Heart left ventricle (tissue), 16 donors: ENCODE data around the gene BRICD5. TPM values are rescaled to one million over a fixed set of nuclear protein-coding genes. Genes with fewer than 3 reads are reported as not detected.

Source experiments
- ATAC-seq, 4 donors: fragments of 200-7000 bp; cut with Tn5 transposase; one replicate each; pipeline ENCODE4 v1.9.1; 2020 to 2022; ENCODE audit warnings: moderate library complexity in 4 of 4, mild to moderate bottlenecking in 3 of 4, moderate number of reproducible peaks in 1 of 4
- DNase-seq, 5 donors: peaks; one replicate each; pipeline ENCODE4 v3.0.0-alpha.2; 2020
- H3K27ac ChIP-seq, 12 donors: fragments of 200-600 bp; sonication (generic) in 4 of 12; one replicate each; pipeline versions ENCODE4 v1.5.0 to v1.8.0; 2016 to 2022; ENCODE audit warnings: mild to moderate bottlenecking in 2 of 12
- H3K27me3 ChIP-seq, 9 donors: fragments of 200-600 bp; sonication (generic) in 2 of 9; one replicate each; pipeline versions ENCODE4 v1.5.1 to v1.8.0; 2016 to 2022; ENCODE audit warnings: mild to moderate bottlenecking in 3 of 9
- H3K36me3 ChIP-seq, 9 donors: fragments of 200-600 bp; sonication (generic) in 2 of 9; one replicate each; pipeline versions ENCODE4 v1.5.0 to v1.8.0; 2018 to 2022; ENCODE audit warnings: mild to moderate bottlenecking in 2 of 9
- H3K4me1 ChIP-seq, 12 donors: fragments of 200-600 bp; sonication (generic) in 4 of 12; one replicate each; pipeline versions ENCODE4 v1.5.0 to v1.8.0; 2016 to 2022; ENCODE audit warnings: mild to moderate bottlenecking in 3 of 12
- H3K4me3 ChIP-seq, 12 donors: fragments of 200-600 bp; sonication (generic) in 4 of 12; one replicate each; pipeline versions ENCODE4 v1.5.0 to v1.8.0; 2017 to 2022; ENCODE audit warnings: mild to moderate bottlenecking in 9 of 12, moderate library complexity in 4 of 12
- H3K9me3 ChIP-seq, 12 donors: fragments of 200-600 bp; sonication (generic) in 4 of 12; one replicate each; pipeline versions ENCODE4 v1.5.0 to v1.8.0; 2016 to 2022; ENCODE audit warnings: mild to moderate bottlenecking in 1 of 12
- CTCF ChIP-seq, 12 donors: fragments of 200-600 bp; sonication (generic) in 4 of 12; IDR thresholded peaks; one replicate each; pipeline versions ENCODE4 v1.5.0 to v1.8.0; 2018 to 2022; ENCODE audit warnings: antibody characterized with exemption in 12 of 12, mild to moderate bottlenecking in 5 of 12
- POLR2A ChIP-seq, 2 donors: fragments of 450-650 bp; IDR thresholded peaks; one replicate each; pipeline ENCODE4 v1.6.1; 2017; ENCODE audit warnings: antibody characterized with exemption in 2 of 2, mild to moderate bottlenecking in 2 of 2, moderate library complexity in 2 of 2
- WGBS, 4 donors: extraction: QIAGEN DNeasy Blood & Tissue Kit in 2 of 4; methylation state at CpG; one replicate each; pipeline versions ENCODE4 v1.1.5 to v1.1.7; 2013 to 2018; 5-methylcytosine and 5-hydroxymethylcytosine counted together
- intact Hi-C, 10 donors: fragments of 100-400 bp; cut with DNase I; formaldehyde crosslinking; loops; one replicate each; pipeline versions ENCODE4 v1.11.1 to v1.14.2; 2022
- polyA plus RNA-seq, 2 donors: library from polyadenylated mRNA; stranded (reverse); fragments of 200-250 nt; gene quantifications; one replicate each; pipeline ENCODE4 v1.2.3, GENCODE V29; 2013
- total RNA-seq, 9 donors: library from RNA; depleted of rRNA in 2 of 9; stranded (reverse); fragments of >200 nt in 2 of 9; fragmentation: NEBNext Ultra II Directional in 3 of 9; extraction: Animal tissue kit (Norgen Biotek cat#: 25700) in 3 of 9; gene quantifications; one replicate each; pipeline versions ENCODE4 v1.1.0 to v1.2.4, GENCODE V29; 2016 to 2023
- donor health status: ischemic (EF 13 %, LVEDD 7.1; RV severe dilation, severe dysfunction).
- donor health status: healthy with polysubstance abuse.
- donor health status: DM: no; HTN: yes; CAD: no.
- donor health status: DM: no; HTN: no; CAD: no.
- donor health status: ischemic (EF 25% LVEDD 6.9; RV normal size, moderate dysfunction).
- donor health status: ischemic (EF 25% LVEDD 5.7; RV mildly dilated, moderate dysfunction).
- donor health status: healthy.
- donor health status: DM: yes; HTN: yes; CAD: no.
- donor health status: ischemic (EF 35%, LVEDD 5.7; RV mildly dilated, moderate dysfunction).
- donor health status: nonischemic (EF 11% LVEDD 7.7; RV severe dilation, severe dysfunction).
- donor health status: DM: yes; HTN: yes; CAD: no.
- donor health status: PGD.
- donor health status: ischemic (EF 29% LVEDD 5.4; RV normal size, mild dysfunction).
- donor health status: nonischemic (EF 23%, LVEDD 6.1; RV moderate dilation, normal function).

Gene BRICD5
- total and polyA plus RNA-seq, 11 donors, result 1.7 to 11.7 (median 5.5) TPM

- intact Hi-C loops, result loop anchor here in 1 of 10 donors (10.0 kb wide), 1 partner anchor 57 kb away; the partner anchor contains the start of gene TRAF7
- Histone ChIP-seq H3K4me1 (peaks cover 14 to 58% (median 29%) of the 10 kb centered on the region in 12 donors), H3K9me3 (no peaks in the 10 kb centered on the region), H3K36me3 (peaks cover 0 to 41% (median 32%) of the 10 kb centered on the region in 9 donors), H3K27me3 (no peaks in the 10 kb centered on the region), H3K4me3 (peak overlapping the region in 5 of 12 donors; percentile 64 to 97 (median 87)), H3K27ac (peak overlapping the region in 11 of 12 donors; percentile 69 to 94 (median 88))
- ATAC-seq, result peak in 2 of 4 donors; percentile 4 to 6
- TF ChIP-seq CTCF (IDR thresholded peaks at IDR 0.05) (no peak), POLR2A (IDR thresholded peaks at IDR 0.05) (no peak)
- DNase-seq, result no peak
- WGBS, 4 donors, result 40 to 67% (median 64%) methylated on average over 5 to 11 of the region's 11 CpGs
Measured at GRCh38 chr16:2211923-2212347, 1.3 kb upstream of the BRICD5 start.

- no peak for DNase-seq
- intact Hi-C loops, result loop anchor here in 1 of 10 donors (10.0 kb wide), 1 partner anchor 55 kb away; the partner anchor contains the start of gene TRAF7
Measured at GRCh38 chr16:2210009-2210332, 692 bp downstream of the BRICD5 start.

GRCh38 chr16:2209258-2210008, 1.2 kb downstream of the BRICD5 start:
- no peak overlapping the region for H3K4me3 ChIP-seq
- H3K27me3 ChIP-seq, result no peaks in the 10 kb centered on the region
- DNase-seq (no peak), ATAC-seq (no peak)
- peaks cover 0 to 46% (median 32%) of the 10 kb centered on the region in 9 donors for H3K36me3 ChIP-seq
- H3K4me1 ChIP-seq, result peaks cover 17 to 68% (median 41%) of the 10 kb centered on the region in 12 donors
- intact Hi-C loops, result loop anchor here in 3 of 10 donors (5.0 to 10.0 kb wide), 3 partner anchors 43 to 55 kb away; partner anchors contain the start of genes TRAF7 (in 2 of the 3) and ECI1 (in 1 of the 3)
- TF ChIP-seq POLR2A (IDR thresholded peaks at IDR 0.05), result no peak
- H3K27ac ChIP-seq, result no peak overlapping the region
- 89 to 92% (median 89%) methylated on average over 9 to 29 of the region's 29 CpGs for WGBS, 4 donors
- no peaks in the 10 kb centered on the region for H3K9me3 ChIP-seq

More at GRCh38 chr16:2210009-2210332, 692 bp downstream of the BRICD5 start:
- no peak for ATAC-seq
- Histone ChIP-seq H3K9me3 (no peaks in the 10 kb centered on the region), H3K27ac (peak overlapping the region in 1 of 12 donors; percentile 91), H3K36me3 (peaks cover 0 to 46% (median 32%) of the 10 kb centered on the region in 9 donors), H3K27me3 (no peaks in the 10 kb centered on the region), H3K4me1 (peaks cover 14 to 63% (median 37%) of the 10 kb centered on the region in 12 donors), H3K4me3 (no peak overlapping the region)
- WGBS, 4 donors, result 88 to 94% (median 92%) methylated on average over 6 to 17 of the region's 17 CpGs
- no peak for TF ChIP-seq CTCF (IDR thresholded peaks at IDR 0.05)
- no peak for TF ChIP-seq POLR2A (IDR thresholded peaks at IDR 0.05)

GRCh38 chr16:2208772-2209171, 1.9 kb downstream of the BRICD5 start:
- 79 to 94% (median 89%) methylated on average over 6 to 9 of the region's 9 CpGs for WGBS, 4 donors
- no peak overlapping the region for H3K27ac ChIP-seq
- intact Hi-C loops, result loop anchor here in 2 of 10 donors (5.0 kb wide), 2 partner anchors 44 to 51 kb away; partner anchors contain the start of genes ECI1 (in 1 of the 2) and TRAF7 (in 1 of the 2)

More at GRCh38 chr16:2208772-2209171, 1.9 kb downstream of the BRICD5 start:
- H3K4me3 ChIP-seq, result no peak overlapping the region
- no peaks in the 10 kb centered on the region for H3K9me3 ChIP-seq
- DNase-seq (no peak), ATAC-seq (no peak)
- H3K27me3 ChIP-seq, result no peaks in the 10 kb centered on the region
- H3K36me3 ChIP-seq, result peaks cover 0 to 46% (median 32%) of the 10 kb centered on the region in 9 donors
- H3K4me1 ChIP-seq, result peaks cover 17 to 61% (median 38%) of the 10 kb centered on the region in 12 donors
- TF ChIP-seq CTCF (IDR thresholded peaks at IDR 0.05) (no peak), POLR2A (IDR thresholded peaks at IDR 0.05) (no peak)
